Stomach (tissue), 9 donors: Measurements from ENCODE around the gene AJAP1. TPM values are rescaled to one million over a fixed set of nuclear protein-coding genes. Genes with fewer than 3 reads are reported as not detected.

Experiments
- DNase-seq, 2 donors: peaks; one replicate each; pipeline versions ENCODE4 v3.0.0 to v3.0.0-alpha.2; 2013 to 2019
- H3K27ac ChIP-seq, 5 donors: fragments of 200-600 bp in 4 of 5; sonication (generic) in 4 of 5; one replicate each; pipeline ENCODE4 v1.5.1; 2013 to 2019; ENCODE audit warnings: mild to moderate bottlenecking in 1 of 5, moderate library complexity in 1 of 5
- H3K27me3 ChIP-seq, 3 donors: fragments of 200-600 bp; sonication (generic); one replicate each; pipeline ENCODE4 v1.5.1; 2017 to 2019; ENCODE audit warnings: mixed run types in 1 of 3
- H3K36me3 ChIP-seq, 4 donors: fragments of 200-600 bp; sonication (generic); 1 replicate in 3 of 4; 2 replicates in 1 of 4; pipeline ENCODE4 v1.5.1; 2016 to 2019
- H3K4me1 ChIP-seq, 4 donors: fragments of 200-600 bp; sonication (generic); one replicate each; pipeline ENCODE4 v1.5.1; 2016 to 2019
- H3K4me3 ChIP-seq, 4 donors: fragments of 200-600 bp; sonication (generic) in 3 of 4; one replicate each; pipeline ENCODE4 v1.5.1; 2016 to 2019; ENCODE audit warnings: mild to moderate bottlenecking in 1 of 4
- H3K9me3 ChIP-seq, 4 donors: fragments of 200-600 bp; sonication (generic); one replicate each; pipeline ENCODE4 v1.5.1; 2016 to 2019
- EP300 ChIP-seq: sonication (generic); formaldehyde crosslinking; IDR thresholded peaks from one replicate; pipeline ENCODE4 v1.6.1; 2017; ENCODE audit warnings: antibody characterized with exemption
- POLR2A ChIP-seq, 4 donors: fragments of 450-650 bp; IDR thresholded peaks; one replicate each; pipeline ENCODE4 v1.6.1; 2016; ENCODE audit warnings: antibody characterized with exemption in 4 of 4, control low read depth in 2 of 4, mild to moderate bottlenecking in 1 of 4, moderate library complexity in 1 of 4
- POLR2AphosphoS5 ChIP-seq, 3 donors: sonication (generic); formaldehyde crosslinking; IDR thresholded peaks; one replicate each; pipeline ENCODE4 v1.6.1; 2016; ENCODE audit warnings: antibody characterized with exemption in 3 of 3
- WGBS, 5 donors: extraction: QIAGEN DNeasy Blood & Tissue Kit in 3 of 5; methylation state at CpG; one replicate each; pipeline versions ENCODE4 v1.1.5 to v1.1.7; 2013 to 2018; 5-methylcytosine and 5-hydroxymethylcytosine counted together
- intact Hi-C: fragments of 100-400 bp; cut with DNase I; formaldehyde crosslinking; loops from one replicate; pipeline ENCODE4 v1.15.1; 2023; ENCODE audit warnings: low total_unique reads
- polyA plus RNA-seq, 3 donors: library from polyadenylated mRNA; stranded (reverse); fragments of 200-250 nt; gene quantifications; one replicate each; pipeline ENCODE4 v1.2.3, GENCODE V29; 2013
- total RNA-seq, 5 donors: library from RNA; depleted of rRNA; stranded (reverse); fragments of >200 nt; gene quantifications; one replicate each; pipeline versions ENCODE4 v1.1.0 to v1.2.3, GENCODE V29; 2014 to 2016
- TF ChIP-seq, protein P1 (sequence below), 7 experiments: fragments of 450-650 bp in 4 of 7; fragments of 200-600 bp in 3 of 7; sonication (generic) in 3 of 7; IDR thresholded peaks; one replicate each; pipeline ENCODE4 v1.5.1; 2016 to 2019; ENCODE audit warnings: antibody characterized with exemption in 7 of 7, control low read depth in 2 of 7, mild to moderate bottlenecking in 1 of 7
- donor health status: healthy with polysubstance abuse.
- donor health status: Bipolar disorder and iron deficiency.
- donor health status: healthy.

Gene AJAP1
- total and polyA plus RNA-seq, 8 donors, result 0.10 to 1.1 (median 0.14) TPM; not detected in 3

GRCh38 chr1:4670265-4670664 is 15.9 kb downstream of the AJAP1 start:
- H3K9me3 ChIP-seq, result no peaks in the 10 kb centered on the region
- 61 to 79% (median 69%) methylated on average over 4 of the region's 4 CpGs for WGBS, 5 donors
- intact Hi-C loops, result no loop called here
- no peaks in the 10 kb centered on the region for H3K4me1 ChIP-seq
- peaks cover 0 to 29% (median 0%) of the 10 kb centered on the region in 3 donors for H3K27me3 ChIP-seq
- TF ChIP-seq, protein P1, sequence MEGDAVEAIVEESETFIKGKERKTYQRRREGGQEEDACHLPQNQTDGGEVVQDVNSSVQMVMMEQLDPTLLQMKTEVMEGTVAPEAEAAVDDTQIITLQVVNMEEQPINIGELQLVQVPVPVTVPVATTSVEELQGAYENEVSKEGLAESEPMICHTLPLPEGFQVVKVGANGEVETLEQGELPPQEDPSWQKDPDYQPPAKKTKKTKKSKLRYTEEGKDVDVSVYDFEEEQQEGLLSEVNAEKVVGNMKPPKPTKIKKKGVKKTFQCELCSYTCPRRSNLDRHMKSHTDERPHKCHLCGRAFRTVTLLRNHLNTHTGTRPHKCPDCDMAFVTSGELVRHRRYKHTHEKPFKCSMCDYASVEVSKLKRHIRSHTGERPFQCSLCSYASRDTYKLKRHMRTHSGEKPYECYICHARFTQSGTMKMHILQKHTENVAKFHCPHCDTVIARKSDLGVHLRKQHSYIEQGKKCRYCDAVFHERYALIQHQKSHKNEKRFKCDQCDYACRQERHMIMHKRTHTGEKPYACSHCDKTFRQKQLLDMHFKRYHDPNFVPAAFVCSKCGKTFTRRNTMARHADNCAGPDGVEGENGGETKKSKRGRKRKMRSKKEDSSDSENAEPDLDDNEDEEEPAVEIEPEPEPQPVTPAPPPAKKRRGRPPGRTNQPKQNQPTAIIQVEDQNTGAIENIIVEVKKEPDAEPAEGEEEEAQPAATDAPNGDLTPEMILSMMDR (IDR thresholded peaks at IDR 0.05), result no peak
- TF ChIP-seq POLR2A (IDR thresholded peaks at IDR 0.05), result no peak
- TF ChIP-seq POLR2AphosphoS5 (IDR thresholded peaks at IDR 0.05), result no peak
- TF ChIP-seq EP300, result no peak
- no peak for DNase-seq
- no peak overlapping the region for H3K4me3 ChIP-seq
- no peak overlapping the region for H3K27ac ChIP-seq
- H3K36me3 ChIP-seq, result no peaks in the 10 kb centered on the region

- WGBS, 5 donors, result 67 to 91% (median 70%) methylated on average over 13 of the region's 13 CpGs
- H3K4me1 ChIP-seq, result no peaks in the 10 kb centered on the region
- H3K9me3 ChIP-seq, result peaks cover 0 to under 1% (median 0%) of the 10 kb centered on the region in 4 donors
- intact Hi-C loops, result no loop called here
- H3K27me3 ChIP-seq, result peaks cover 0 to 18% (median 0%) of the 10 kb centered on the region in 3 donors
- no peak overlapping the region for H3K4me3 ChIP-seq
- no peak for TF ChIP-seq EP300
- no peak for TF ChIP-seq POLR2AphosphoS5 (IDR thresholded peaks at IDR 0.05)
- TF ChIP-seq, protein P1 (IDR thresholded peaks at IDR 0.05), result no peak
- no peak for TF ChIP-seq POLR2A (IDR thresholded peaks at IDR 0.05)
- DNase-seq, result no peak
- no peaks in the 10 kb centered on the region for H3K36me3 ChIP-seq
- H3K27ac ChIP-seq, result no peak overlapping the region
Measured at GRCh38 chr1:4671828-4672227, 17.4 kb downstream of the AJAP1 start.

- no peaks in the 10 kb centered on the region for H3K4me1 ChIP-seq
- peaks cover 0 to 18% (median 0%) of the 10 kb centered on the region in 3 donors for H3K27me3 ChIP-seq
- TF ChIP-seq POLR2AphosphoS5 (IDR thresholded peaks at IDR 0.05) (no peak), EP300 (no peak), POLR2A (IDR thresholded peaks at IDR 0.05) (no peak)
- TF ChIP-seq, protein P1 (IDR thresholded peaks at IDR 0.05), result no peak
- intact Hi-C loops, result no loop called here
- no peak overlapping the region for H3K27ac ChIP-seq
- H3K4me3 ChIP-seq, result no peak overlapping the region
- 59 to 81% (median 70%) methylated on average over 9 of the region's 9 CpGs for WGBS, 5 donors
- DNase-seq, result no peak
- H3K9me3 ChIP-seq, result peaks cover 0 to 12% (median 6%) of the 10 kb centered on the region in 4 donors
- no peaks in the 10 kb centered on the region for H3K36me3 ChIP-seq
Measured at GRCh38 chr1:4673494-4673893, 19.1 kb downstream of the AJAP1 start.

GRCh38 chr1:4674117-4674516 is 19.7 kb downstream of the AJAP1 start:
- no peak overlapping the region for H3K27ac ChIP-seq
- TF ChIP-seq EP300 (no peak), POLR2AphosphoS5 (IDR thresholded peaks at IDR 0.05) (no peak), POLR2A (IDR thresholded peaks at IDR 0.05) (no peak)
- TF ChIP-seq, protein P1 (IDR thresholded peaks at IDR 0.05), result no peak
- no peaks in the 10 kb centered on the region for H3K36me3 ChIP-seq
- H3K4me3 ChIP-seq, result no peak overlapping the region
- H3K27me3 ChIP-seq, result peaks cover 0 to 18% (median 0%) of the 10 kb centered on the region in 3 donors
- no peaks in the 10 kb centered on the region for H3K4me1 ChIP-seq
- no peak for DNase-seq
- 57 to 67% (median 62%) methylated on average over 5 of the region's 5 CpGs for WGBS, 5 donors
- H3K9me3 ChIP-seq, result peaks cover 0 to 18% (median 12%) of the 10 kb centered on the region in 4 donors
- intact Hi-C loops, result no loop called here
